HG03575 (cell line): ENCODE results near the gene ZMYM1.
"Not testable (repeated sequence)": the region's sequence is repeated elsewhere in the genome, so short reads cannot be mapped to it uniquely, and the experiment has no call there.

Source experiments
- ATAC-seq: cut with Tn5 transposase; IDR thresholded peaks from one replicate; pipeline ENCODE4 v1.9.1; 2021; ENCODE audit not compliant: unreplicated experiment, insufficient number of reproducible peaks, low FRiP score; ENCODE audit errors: extremely low read depth

Gene ZMYM1

GRCh38 chr1:35145892-35146549 lies 66.8 kb downstream of the ZMYM1 start:
- not testable (repeated sequence) for ATAC-seq

GRCh38 chr1:35151220-35151619 lies 72.0 kb downstream of the ZMYM1 start:
- no peak for ATAC-seq

- ATAC-seq: no peak
These were observed 85.7 kb downstream of the ZMYM1 start for GRCh38 chr1:35164893-35165292.
